ENCODE results near the gene GARIN3. TPM values are rescaled to one million over a fixed set of nuclear protein-coding genes. Genes with fewer than 3 reads are reported as not detected.

Gene GARIN3
- total RNA-seq, 1 experiment from 2014 or later: not detected

DNA sequence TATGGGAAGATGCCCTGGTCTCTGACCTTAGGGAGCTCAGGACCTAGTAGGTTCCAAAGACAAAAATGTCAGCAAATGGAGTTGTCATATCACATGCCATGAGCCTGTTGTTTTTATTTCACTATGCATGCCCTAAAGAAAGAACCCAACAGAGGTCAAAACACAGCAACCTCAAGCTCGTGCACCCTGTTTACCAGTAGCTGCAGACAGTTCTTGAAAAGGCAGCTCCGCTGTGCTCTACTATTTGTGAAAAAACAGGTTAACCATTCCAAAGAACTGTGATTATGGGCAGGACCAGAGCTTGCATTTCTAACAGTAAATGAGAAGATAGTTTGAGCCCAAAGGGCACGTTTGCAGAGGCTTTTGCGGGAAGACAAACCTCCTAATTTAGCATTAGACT lies 37.4 kb upstream of the GARIN3 start:
- Mint-ChIP-seq H3K36me3 (ENCODE audit: insufficient read depth, unreplicated experiment) (no peaks in the 10 kb centered on the region), H3K9me3 (ENCODE audit: low read depth, unreplicated experiment) (peaks cover 3% of the 10 kb centered on the region), H3K4me1 (ENCODE audit: low read depth, unreplicated experiment) (no peaks in the 10 kb centered on the region), H3K4me3 (ENCODE audit: low read depth, unreplicated experiment) (no peak overlapping the region), H3K27ac (ENCODE audit: unreplicated experiment) (no peak overlapping the region), H3K27me3 (ENCODE audit: unreplicated experiment) (peaks cover 51% of the 10 kb centered on the region)
- CTCF ChIA-PET: no interaction called here
- intact Hi-C loops (cut with micrococcal nuclease; ENCODE audit: unreplicated experiment): no loop called here
- no TSS peak for BruUV-seq (replicated peaks)
- no peak for DNase-seq
- TF ChIP-seq, protein P1, sequence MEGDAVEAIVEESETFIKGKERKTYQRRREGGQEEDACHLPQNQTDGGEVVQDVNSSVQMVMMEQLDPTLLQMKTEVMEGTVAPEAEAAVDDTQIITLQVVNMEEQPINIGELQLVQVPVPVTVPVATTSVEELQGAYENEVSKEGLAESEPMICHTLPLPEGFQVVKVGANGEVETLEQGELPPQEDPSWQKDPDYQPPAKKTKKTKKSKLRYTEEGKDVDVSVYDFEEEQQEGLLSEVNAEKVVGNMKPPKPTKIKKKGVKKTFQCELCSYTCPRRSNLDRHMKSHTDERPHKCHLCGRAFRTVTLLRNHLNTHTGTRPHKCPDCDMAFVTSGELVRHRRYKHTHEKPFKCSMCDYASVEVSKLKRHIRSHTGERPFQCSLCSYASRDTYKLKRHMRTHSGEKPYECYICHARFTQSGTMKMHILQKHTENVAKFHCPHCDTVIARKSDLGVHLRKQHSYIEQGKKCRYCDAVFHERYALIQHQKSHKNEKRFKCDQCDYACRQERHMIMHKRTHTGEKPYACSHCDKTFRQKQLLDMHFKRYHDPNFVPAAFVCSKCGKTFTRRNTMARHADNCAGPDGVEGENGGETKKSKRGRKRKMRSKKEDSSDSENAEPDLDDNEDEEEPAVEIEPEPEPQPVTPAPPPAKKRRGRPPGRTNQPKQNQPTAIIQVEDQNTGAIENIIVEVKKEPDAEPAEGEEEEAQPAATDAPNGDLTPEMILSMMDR (IDR thresholded peaks at IDR 0.05; ENCODE audit: unreplicated experiment): no peak

DNA sequence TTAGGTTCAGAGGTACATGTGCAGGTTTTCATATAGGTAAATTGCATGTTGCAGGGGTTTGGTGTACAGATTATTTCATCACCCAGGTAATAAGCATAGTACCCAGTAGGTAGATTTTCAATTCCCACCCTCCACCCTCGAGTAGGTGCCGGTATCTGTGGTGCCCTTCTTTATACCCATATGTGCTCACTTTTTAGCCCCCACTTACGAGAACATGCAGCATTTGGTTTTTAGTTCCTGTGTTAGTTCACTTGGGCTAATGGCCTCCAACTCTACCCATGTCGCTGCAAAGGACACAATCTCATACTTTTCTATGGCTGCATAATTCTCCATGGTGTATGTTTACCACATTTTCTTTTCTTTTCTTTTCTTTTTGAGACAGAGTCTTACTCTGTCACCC lies 35.8 kb upstream of the GARIN3 start:
- no TSS peak for BruUV-seq (replicated peaks)
- CTCF ChIA-PET: no interaction called here
- H3K36me3 Mint-ChIP-seq (ENCODE audit: insufficient read depth, unreplicated experiment): no peaks in the 10 kb centered on the region

DNA sequence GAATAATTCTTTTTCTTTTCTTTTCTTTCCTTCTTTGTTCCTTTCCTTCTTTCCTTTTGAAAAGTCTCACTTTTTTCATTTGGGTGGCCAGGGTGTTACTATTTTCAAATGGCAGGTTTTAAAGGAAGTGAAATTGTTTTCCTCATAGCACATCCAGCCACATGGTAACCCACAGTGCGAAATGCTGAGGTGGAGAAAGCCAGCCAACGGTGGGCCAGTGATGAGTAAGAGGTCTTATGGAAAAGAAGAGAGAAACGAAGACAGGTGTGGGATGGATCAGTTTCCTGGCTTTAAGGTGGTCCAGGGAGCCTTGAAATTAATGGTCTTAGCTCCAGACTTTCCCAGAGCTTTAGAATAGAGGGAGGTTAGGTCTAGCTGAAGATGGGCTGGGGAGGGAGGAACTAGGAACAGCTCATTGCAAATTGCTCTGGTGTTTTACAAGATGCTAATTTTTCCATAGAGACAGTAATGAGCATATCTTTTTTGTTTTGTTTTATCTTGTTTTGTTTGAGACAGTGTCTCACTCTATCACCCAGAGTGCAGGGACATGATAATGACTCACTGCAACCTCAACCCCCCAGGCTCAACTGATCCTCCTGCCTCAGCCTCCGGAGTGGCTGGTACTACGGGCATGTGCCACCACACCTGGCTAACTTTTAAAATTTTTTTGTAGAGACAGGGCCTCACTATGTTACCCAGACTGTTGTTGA lies 32.4 kb upstream of the GARIN3 start:
- Mint-ChIP-seq H3K4me1 (ENCODE audit: low read depth, unreplicated experiment) (no peaks in the 10 kb centered on the region), H3K36me3 (ENCODE audit: insufficient read depth, unreplicated experiment) (no peaks in the 10 kb centered on the region), H3K27me3 (ENCODE audit: unreplicated experiment) (peaks cover 76% of the 10 kb centered on the region), H3K27ac (ENCODE audit: unreplicated experiment) (no peak overlapping the region), H3K4me3 (ENCODE audit: low read depth, unreplicated experiment) (no peak overlapping the region), H3K9me3 (ENCODE audit: low read depth, unreplicated experiment) (no peaks in the 10 kb centered on the region)
- intact Hi-C loops (cut with micrococcal nuclease; ENCODE audit: unreplicated experiment): no loop called here
- no TSS peak for BruUV-seq (replicated peaks)
- TF ChIP-seq, protein P1 (IDR thresholded peaks at IDR 0.05; ENCODE audit: unreplicated experiment): no peak
- CTCF ChIA-PET: no interaction called here
- DNase-seq: no peak

More for the DNA sequence above, 35.8 kb upstream of the GARIN3 start:
- no peak overlapping the region for H3K4me3 Mint-ChIP-seq (ENCODE audit: low read depth, unreplicated experiment)
- intact Hi-C loops (cut with micrococcal nuclease; ENCODE audit: unreplicated experiment): no loop called here
- TF ChIP-seq, protein P1 (IDR thresholded peaks at IDR 0.05; ENCODE audit: unreplicated experiment): no peak
- peaks cover 48% of the 10 kb centered on the region for H3K27me3 Mint-ChIP-seq (ENCODE audit: unreplicated experiment)
- peaks cover 3% of the 10 kb centered on the region for H3K9me3 Mint-ChIP-seq (ENCODE audit: low read depth, unreplicated experiment)
- no peak overlapping the region for H3K27ac Mint-ChIP-seq (ENCODE audit: unreplicated experiment)
- no peak for DNase-seq
- H3K4me1 Mint-ChIP-seq (ENCODE audit: low read depth, unreplicated experiment): no peaks in the 10 kb centered on the region

DNA sequence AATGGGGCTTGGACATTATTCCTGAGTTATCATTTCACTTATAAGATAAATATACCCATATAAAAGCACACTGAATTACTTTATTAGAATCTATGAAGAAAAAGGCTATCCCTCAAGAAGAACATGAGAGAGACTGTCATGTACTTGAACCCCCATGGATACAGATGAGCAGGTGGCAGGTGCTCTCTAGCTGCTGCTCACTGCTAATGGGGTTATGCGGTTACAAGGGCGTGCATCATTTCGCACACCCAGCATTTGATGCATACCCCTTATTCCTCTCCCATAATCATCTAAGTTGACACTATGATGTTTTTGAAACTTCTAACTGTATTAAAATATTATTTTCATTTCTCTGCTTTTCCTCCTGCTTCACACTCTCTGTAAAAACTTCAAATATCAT lies 31.0 kb upstream of the GARIN3 start:
- CTCF ChIA-PET: no interaction called here
- TF ChIP-seq, protein P1 (IDR thresholded peaks at IDR 0.05; ENCODE audit: unreplicated experiment): no peak
- no peaks in the 10 kb centered on the region for H3K4me1 Mint-ChIP-seq (ENCODE audit: low read depth, unreplicated experiment)
- no peaks in the 10 kb centered on the region for H3K9me3 Mint-ChIP-seq (ENCODE audit: low read depth, unreplicated experiment)
- H3K4me3 Mint-ChIP-seq (ENCODE audit: low read depth, unreplicated experiment): no peak overlapping the region
- no peaks in the 10 kb centered on the region for H3K36me3 Mint-ChIP-seq (ENCODE audit: insufficient read depth, unreplicated experiment)
- intact Hi-C loops (cut with micrococcal nuclease; ENCODE audit: unreplicated experiment): no loop called here
- no peak overlapping the region for H3K27ac Mint-ChIP-seq (ENCODE audit: unreplicated experiment)
- no TSS peak for BruUV-seq (replicated peaks)
- peaks cover 76% of the 10 kb centered on the region for H3K27me3 Mint-ChIP-seq (ENCODE audit: unreplicated experiment)
- no peak for DNase-seq

Measured in Calu3 (cell line).